Stimulated activated CD8-positive, alpha-beta memory T cell treated with anti-CD3 and anti-CD28 coated beads, Interleukin-4, amount 100 ng/mL, for 24 hours (primary cell): ENCODE results near the gene TMEM132D.

Experiments
- DNase-seq: peaks from one replicate; pipeline ENCODE4 v3.0.0-alpha.2; 2020; ENCODE audit warnings: low read depth

The TMEM132D gene

GRCh38 chr12:129723260-129723659, 180.6 kb downstream of the TMEM132D start:
- DNase-seq = no peak

GRCh38 chr12:129720618-129721017, 183.2 kb downstream of the TMEM132D start:
- no peak for DNase-seq

- DNase-seq = no peak
Observed at GRCh38 chr12:129719416-129719815, 184.4 kb downstream of the TMEM132D start.

- DNase-seq = no peak
Observed at GRCh38 chr12:129717438-129717837, 186.4 kb downstream of the TMEM132D start.

- no peak for DNase-seq
Observed at GRCh38 chr12:129716825-129717224, 187.0 kb downstream of the TMEM132D start.

- DNase-seq = no peak
Observed at GRCh38 chr12:129706716-129707115, 197.1 kb downstream of the TMEM132D start.

- DNase-seq = no peak
Observed at GRCh38 chr12:129704232-129704830, 199.5 kb downstream of the TMEM132D start.

- DNase-seq = no peak
Observed at GRCh38 chr12:129701631-129702101, 202.2 kb downstream of the TMEM132D start.

GRCh38 chr12:129700036-129700435, 203.8 kb downstream of the TMEM132D start:
- no peak for DNase-seq

- no peak for DNase-seq
Observed at GRCh38 chr12:129696926-129697325, 206.9 kb downstream of the TMEM132D start.

GRCh38 chr12:129696405-129696804, 207.4 kb downstream of the TMEM132D start:
- no peak for DNase-seq

GRCh38 chr12:129693731-129694130, 210.1 kb downstream of the TMEM132D start:
- DNase-seq = no peak

GRCh38 chr12:129687731-129688130, 216.1 kb downstream of the TMEM132D start:
- no peak for DNase-seq

- DNase-seq = no peak
Observed at GRCh38 chr12:129681830-129682229, 222.0 kb downstream of the TMEM132D start.

- no peak for DNase-seq
Observed at GRCh38 chr12:129681151-129681550, 222.7 kb downstream of the TMEM132D start.

GRCh38 chr12:129676411-129676810, 227.4 kb downstream of the TMEM132D start:
- DNase-seq = no peak

GRCh38 chr12:129675947-129676346, 227.9 kb downstream of the TMEM132D start:
- DNase-seq = no peak

GRCh38 chr12:129675496-129675895, 228.3 kb downstream of the TMEM132D start:
- no peak for DNase-seq

- no peak for DNase-seq
Observed at GRCh38 chr12:129673806-129674205, 230.0 kb downstream of the TMEM132D start.

GRCh38 chr12:129672110-129672509, 231.7 kb downstream of the TMEM132D start:
- DNase-seq = no peak

- DNase-seq = no peak
Observed at GRCh38 chr12:129670256-129670920, 233.4 kb downstream of the TMEM132D start.

GRCh38 chr12:129665414-129665813, 238.4 kb downstream of the TMEM132D start:
- DNase-seq = no peak

GRCh38 chr12:129662234-129662633, 241.6 kb downstream of the TMEM132D start:
- DNase-seq = no peak

- DNase-seq = no peak
Observed at GRCh38 chr12:129660946-129661345, 242.9 kb downstream of the TMEM132D start.
